HG03442 (cell line): ENCODE results near the gene CACYBP.

Experiments used
- ATAC-seq: cut with Tn5 transposase; IDR thresholded peaks from one replicate; pipeline ENCODE4 v1.9.1; 2021; ENCODE audit warnings: mild to moderate bottlenecking, moderate library complexity; ENCODE audit not compliant: unreplicated experiment

CACYBP gene

DNA sequence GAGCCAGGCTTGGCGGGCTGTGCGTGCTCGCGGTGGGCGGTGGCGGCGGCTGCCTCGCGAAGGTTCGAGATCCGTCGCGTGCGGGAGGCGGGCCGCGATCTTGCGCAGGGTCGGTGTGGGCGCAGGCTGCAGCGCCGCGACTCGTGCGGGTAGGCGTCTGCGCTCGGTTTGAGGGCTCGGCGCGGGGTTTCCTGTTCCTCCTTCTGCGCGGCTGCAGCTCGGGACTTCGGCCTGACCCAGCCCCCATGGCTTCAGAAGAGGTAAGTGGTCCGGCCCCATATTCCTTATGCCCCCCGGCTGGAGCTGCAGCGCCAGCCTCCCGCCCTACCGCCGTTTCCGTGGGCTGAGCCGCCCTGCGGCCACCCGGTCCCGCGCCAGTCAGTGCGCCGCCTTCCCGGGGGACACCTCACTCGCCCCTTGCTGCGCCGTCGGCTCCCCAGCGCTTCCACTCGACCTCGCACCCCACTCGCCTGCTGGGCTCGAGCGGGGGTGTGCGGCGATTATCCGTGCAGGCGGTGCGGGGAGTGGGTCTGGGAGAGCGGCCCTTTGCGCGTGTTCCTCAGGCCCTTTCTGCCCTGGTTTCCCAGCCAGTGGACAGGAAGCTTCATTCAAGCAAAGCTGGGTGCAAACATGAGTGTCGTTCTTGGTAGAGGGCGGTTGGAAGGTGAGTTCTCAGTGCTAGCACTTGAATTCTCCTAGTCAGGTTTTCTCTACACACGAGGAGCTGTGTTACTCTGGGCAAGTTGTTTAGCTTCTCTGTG is at the start of gene CACYBP:
Gene CACYBP, plus strand, starts transcription at position 12 of the 761 bp plus-strand sequence. Its CDS starts 234 bp downstream, at position 246.
- peak; percentile 6 for ATAC-seq

GRCh38 chr1:174953285-174954072 is 46.3 kb upstream of the CACYBP start:
- peak; percentile 48 for ATAC-seq

GRCh38 chr1:174954073-174954460 is 45.7 kb upstream of the CACYBP start:
- ATAC-seq, result peak; percentile 15

- no peak for ATAC-seq
Measured at GRCh38 chr1:174954671-174955669, 44.8 kb upstream of the CACYBP start.

DNA sequence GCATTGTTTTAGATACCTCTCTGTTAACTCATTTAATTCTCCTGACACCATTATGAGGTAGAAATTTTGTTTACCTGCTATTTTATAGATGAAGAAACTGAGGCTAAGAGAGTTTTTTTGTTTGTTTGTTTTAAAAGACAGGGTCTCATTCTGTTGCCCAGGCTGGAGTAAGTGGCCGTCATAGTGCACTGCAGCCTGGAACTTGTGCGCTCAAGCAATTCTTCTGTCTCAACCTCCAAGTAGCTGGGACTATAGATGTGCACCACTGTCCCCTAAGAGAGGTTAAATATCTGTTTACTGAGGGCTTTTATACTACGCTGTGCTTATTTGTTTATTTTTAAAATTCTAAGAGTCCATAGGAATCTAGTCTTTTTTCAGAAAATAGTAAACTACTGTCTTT is 43.7 kb upstream of the CACYBP start:
- no peak for ATAC-seq

DNA sequence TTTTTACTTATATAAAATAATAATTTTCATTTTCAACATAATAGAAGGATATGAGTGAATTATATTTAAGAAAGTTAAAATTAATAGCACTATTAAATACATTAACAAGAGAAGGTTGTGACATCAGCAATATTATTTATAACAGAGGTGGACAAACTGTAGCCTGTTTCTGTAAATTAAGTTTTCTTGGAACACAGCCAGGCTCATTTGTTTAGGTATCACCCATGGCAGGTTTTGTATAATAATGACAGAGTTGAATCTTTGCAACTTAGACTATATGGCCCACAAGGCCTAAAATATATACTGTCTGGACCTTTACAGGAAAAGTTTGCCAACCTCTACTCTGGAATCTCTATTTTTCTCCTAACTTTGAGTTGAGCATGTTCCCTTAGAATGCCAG is 42.8 kb upstream of the CACYBP start:
- no peak for ATAC-seq

DNA sequence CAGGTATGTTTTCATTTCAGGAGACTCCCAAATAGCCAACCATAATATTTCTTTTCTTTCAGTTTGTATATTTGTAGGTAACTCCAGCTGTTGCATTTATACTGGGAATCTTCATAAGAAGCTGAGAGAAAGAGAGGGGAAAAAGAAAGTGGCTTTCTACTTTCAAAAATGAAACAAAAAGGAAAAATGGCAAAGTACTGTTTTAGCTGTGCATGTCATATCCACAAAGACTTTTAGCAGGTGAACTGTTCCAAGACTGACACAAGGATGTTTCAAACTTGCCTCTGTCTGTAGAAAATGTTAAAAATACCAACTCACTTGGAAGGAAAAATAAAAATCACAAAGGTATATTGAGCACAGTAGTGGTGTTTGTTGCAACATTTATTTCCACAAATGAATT is 41.9 kb upstream of the CACYBP start:
- ATAC-seq, result no peak

GRCh38 chr1:174958396-174958795 is 41.4 kb upstream of the CACYBP start:
- no peak for ATAC-seq

- no peak for ATAC-seq
Measured at GRCh38 chr1:174960362-174960761, 39.4 kb upstream of the CACYBP start.

DNA sequence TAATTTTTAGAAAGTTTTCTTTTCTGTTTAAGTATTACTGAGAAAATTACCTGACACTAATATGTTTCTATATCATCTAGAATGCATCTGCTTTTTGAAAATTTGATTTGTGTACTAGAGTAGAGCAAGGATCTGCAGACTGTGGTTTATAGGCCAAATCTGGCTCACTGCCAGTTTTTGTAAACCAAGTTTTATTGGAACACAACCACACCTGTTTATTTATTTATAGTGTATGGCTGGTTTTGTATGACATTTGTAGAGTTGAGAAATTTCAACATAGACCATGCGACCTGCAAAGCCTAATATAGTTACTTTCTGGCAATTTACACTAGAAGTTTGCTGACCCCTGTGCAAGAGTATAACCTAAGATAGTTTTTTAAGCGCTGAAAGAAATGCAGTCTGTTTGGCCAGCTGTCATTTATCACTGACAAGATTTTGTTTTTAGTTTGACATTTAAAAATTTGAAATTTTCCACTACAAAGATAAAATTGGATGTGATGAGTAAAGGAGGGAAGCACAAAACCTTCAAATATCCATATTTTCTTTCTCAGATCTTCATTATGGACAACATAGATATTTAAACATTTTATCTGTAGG is 36.1 kb upstream of the CACYBP start:
- no peak for ATAC-seq

DNA sequence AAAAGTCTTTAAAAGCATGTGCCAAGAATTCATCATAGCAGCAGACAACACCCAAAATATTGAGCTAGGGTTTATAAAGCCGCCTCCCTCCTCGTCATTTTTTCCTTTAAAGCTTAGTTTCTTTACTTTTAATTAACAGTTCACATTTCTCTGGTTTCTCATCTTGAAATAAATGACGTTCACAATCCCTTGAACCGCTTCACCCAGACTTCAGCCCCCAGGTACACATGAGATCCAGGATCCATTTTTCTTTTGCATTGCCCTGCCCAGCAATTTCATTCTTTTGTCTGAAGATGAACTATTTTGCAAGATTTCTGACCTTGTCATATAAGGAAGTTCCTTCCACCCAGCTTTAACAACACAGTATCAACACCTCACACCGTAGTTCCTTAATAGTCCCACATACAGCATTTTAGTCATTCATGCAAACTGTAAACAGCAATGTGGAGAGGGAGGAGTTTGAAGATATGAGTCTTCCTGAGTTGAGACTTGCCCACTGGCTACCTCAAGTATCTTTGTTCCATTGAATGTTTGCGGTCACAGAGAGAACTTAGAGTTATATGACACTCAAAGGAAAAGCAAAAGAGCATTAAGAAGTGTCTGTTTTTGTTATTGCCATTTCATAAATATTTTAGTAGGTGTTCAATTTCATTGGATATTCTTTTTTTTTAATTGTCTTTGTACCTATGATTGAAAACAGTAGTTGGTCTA is 35.3 kb upstream of the CACYBP start:
- ATAC-seq, result no peak

DNA sequence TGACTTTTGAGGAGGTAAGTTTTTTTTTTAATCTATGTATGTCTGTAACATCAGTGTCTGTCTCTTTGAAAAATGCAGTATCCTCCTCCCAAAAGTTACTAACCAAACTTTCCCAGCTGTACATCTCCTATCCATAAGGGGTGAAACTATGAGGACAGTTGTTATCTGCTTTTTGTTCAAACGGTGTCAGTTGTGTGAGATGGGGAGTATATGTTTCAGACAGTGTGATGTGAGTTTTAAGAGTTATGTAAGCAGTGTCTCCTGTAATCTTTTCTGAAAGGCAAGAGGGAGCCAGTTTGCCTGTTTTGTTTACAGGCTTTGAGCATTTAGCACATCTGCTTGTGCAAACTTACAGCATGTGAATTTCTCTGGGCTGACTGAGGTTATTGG is 34.8 kb upstream of the CACYBP start:
- ATAC-seq, result no peak

GRCh38 chr1:174965362-174966007 is 34.3 kb upstream of the CACYBP start:
- ATAC-seq, result no peak

DNA sequence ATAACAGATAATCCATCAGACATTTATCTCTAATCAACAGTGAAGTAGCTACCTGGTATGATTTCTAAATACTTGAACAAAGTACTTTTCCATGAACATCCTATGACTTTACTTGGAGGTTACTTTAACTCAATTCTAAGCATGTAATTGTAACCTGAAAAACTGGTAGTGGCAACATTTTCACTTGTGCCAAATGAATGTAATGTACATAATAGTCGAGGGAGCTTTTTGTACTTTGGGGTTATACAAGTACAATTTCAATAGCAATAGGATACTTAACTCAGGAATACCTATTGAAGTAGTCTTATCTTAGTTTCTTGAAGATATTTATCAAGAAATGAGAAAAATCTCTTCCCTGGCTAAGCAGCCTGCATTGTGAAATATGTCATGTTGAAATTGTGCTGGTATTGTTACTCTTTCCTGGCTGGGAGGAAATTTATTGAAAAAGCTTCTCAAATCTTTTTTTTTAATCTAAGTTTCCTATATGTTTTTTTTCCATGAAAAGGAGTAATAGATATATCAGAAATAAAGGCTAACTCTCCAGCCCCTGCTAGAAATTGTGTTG is 33.7 kb upstream of the CACYBP start:
- no peak for ATAC-seq

DNA sequence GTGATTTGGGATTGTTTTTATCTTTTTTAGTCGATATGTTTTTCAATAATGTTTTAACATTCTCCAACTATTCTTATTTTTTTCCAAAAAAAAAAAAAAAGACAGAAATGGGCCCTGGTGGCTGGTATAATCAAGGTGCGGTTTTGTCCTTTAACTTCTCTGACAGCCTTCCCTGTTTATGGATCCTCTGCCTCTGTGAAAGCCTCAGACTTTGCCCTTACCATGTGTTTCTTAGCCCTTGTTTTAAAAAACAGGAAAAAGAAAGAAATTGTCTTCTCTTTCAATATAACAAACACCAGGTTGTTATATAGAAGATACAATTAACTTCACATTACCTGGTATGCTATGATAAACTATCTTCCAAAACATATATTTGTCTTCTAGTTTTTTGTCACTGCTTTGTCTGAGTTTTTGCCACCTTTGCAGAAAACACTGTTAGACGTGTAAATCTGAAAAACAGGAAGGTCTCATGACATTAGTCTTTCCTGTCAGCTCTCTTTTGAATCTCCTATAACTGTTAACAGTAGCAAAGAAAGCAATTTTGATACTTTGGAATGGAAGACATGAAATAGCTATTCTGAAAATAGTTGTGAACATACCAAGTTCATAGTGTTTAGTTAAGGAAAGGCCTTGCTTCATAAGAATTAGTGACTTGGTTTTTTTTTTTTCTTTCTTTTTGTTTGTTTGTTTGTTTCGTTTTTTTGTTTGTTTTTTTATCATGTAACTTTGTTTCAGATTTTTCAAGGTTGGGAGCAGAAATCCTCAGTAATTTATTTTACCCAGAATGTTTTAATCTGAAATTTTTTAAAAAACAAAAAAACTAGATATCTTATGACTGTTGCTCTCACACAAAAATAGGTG is 31.7 kb upstream of the CACYBP start:
- no peak for ATAC-seq

- ATAC-seq, result peak; percentile 84
Measured at GRCh38 chr1:174968750-174969244, 30.9 kb upstream of the CACYBP start.

GRCh38 chr1:174969977-174970376 is 29.8 kb upstream of the CACYBP start:
- ATAC-seq, result no peak

GRCh38 chr1:174971466-174971865 is 28.3 kb upstream of the CACYBP start:
- ATAC-seq, result no peak
